Inferior parietal cortex (tissue), 1 donor: ENCODE measurements around the gene FMN1.

Experiments used
- DNase-seq: peaks from one replicate; pipeline ENCODE4 v3.0.0-alpha.2; 2016; ENCODE audit errors: extremely low spot score

FMN1 gene

GRCh38 chr15:32778391-32779176 is 415.9 kb downstream of the FMN1 start:
- DNase-seq: no peak

- no peak for DNase-seq
Measured at GRCh38 chr15:32775103-32775502, 419.4 kb downstream of the FMN1 start.

GRCh38 chr15:32774022-32774421 is 420.5 kb downstream of the FMN1 start:
- no peak for DNase-seq

- DNase-seq: no peak
Measured at GRCh38 chr15:32767236-32767635, 427.3 kb downstream of the FMN1 start.

GRCh38 chr15:32766101-32766500 is 428.4 kb downstream of the FMN1 start:
- no peak for DNase-seq

GRCh38 chr15:32765236-32765635 is 429.3 kb downstream of the FMN1 start:
- DNase-seq: no peak

- DNase-seq: no peak
Measured at GRCh38 chr15:32763295-32763694, 431.2 kb downstream of the FMN1 start.

- DNase-seq: no peak
Measured at GRCh38 chr15:32757426-32757825, 437.1 kb downstream of the FMN1 start.

- DNase-seq: no peak
Measured at GRCh38 chr15:32750979-32751378, 443.5 kb downstream of the FMN1 start.

- no peak for DNase-seq
Measured at GRCh38 chr15:32747921-32748342, 446.6 kb downstream of the FMN1 start.

GRCh38 chr15:32746116-32746857 is 448.2 kb downstream of the FMN1 start:
- no peak for DNase-seq

- no peak for DNase-seq
Measured at GRCh38 chr15:32743411-32744140, 450.9 kb downstream of the FMN1 start.

- no peak for DNase-seq
Measured at GRCh38 chr15:32739522-32740063, 454.9 kb downstream of the FMN1 start.

GRCh38 chr15:32738666-32739065 is 455.8 kb downstream of the FMN1 start:
- no peak for DNase-seq

GRCh38 chr15:32737304-32737703 is 457.2 kb downstream of the FMN1 start:
- DNase-seq: no peak

- no peak for DNase-seq
Measured at GRCh38 chr15:32736701-32737061, 457.8 kb downstream of the FMN1 start.

- DNase-seq: no peak
Measured at GRCh38 chr15:32735989-32736700, 458.4 kb downstream of the FMN1 start.

GRCh38 chr15:32733281-32733680 is 461.2 kb downstream of the FMN1 start:
- DNase-seq: no peak

GRCh38 chr15:32732574-32733157 is 461.8 kb downstream of the FMN1 start:
- DNase-seq: no peak

GRCh38 chr15:32730677-32731654 is 463.5 kb downstream of the FMN1 start:
- no peak for DNase-seq
